Nephron (organoid): ENCODE data around the gene PBX1.

ENCODE experiments used
- H3K27ac Mint-ChIP-seq, 3 experiments: 2 replicates each; pipeline ENCODE4 v1.8.0; 2020; ENCODE audit warnings: mixed read lengths in 3 of 3, mild to moderate bottlenecking in 2 of 3, moderate library complexity in 1 of 3
- H3K27me3 Mint-ChIP-seq: 2 replicates; pipeline ENCODE4 v1.8.0; 2021; ENCODE audit warnings: low read depth, mild to moderate bottlenecking, moderate library complexity, mixed read lengths
- H3K36me3 Mint-ChIP-seq: 2 replicates; pipeline ENCODE4 v1.8.0; 2020; ENCODE audit warnings: low read depth, mixed read lengths
- H3K4me1 Mint-ChIP-seq: 2 replicates; pipeline ENCODE4 v1.8.0; 2020; ENCODE audit warnings: mixed read lengths
- H3K4me3 Mint-ChIP-seq, 3 experiments: 2 replicates each; pipeline ENCODE4 v1.8.0; 2020; ENCODE audit warnings: mild to moderate bottlenecking in 3 of 3, mixed read lengths in 3 of 3, moderate library complexity in 2 of 3
- H3K9me3 Mint-ChIP-seq: 2 replicates; pipeline ENCODE4 v1.8.0; 2020; ENCODE audit warnings: mixed read lengths
- CTCF ChIP-seq, 3 experiments: fragments of 200-600 bp; sonication (generic); IDR thresholded peaks; one replicate each; pipeline ENCODE4 v1.5.0; 2021; ENCODE audit warnings: antibody characterized with exemption in 3 of 3; ENCODE audit not compliant: unreplicated experiment in 3 of 3

The PBX1 gene

GRCh38 chr1:164567774-164568173 lies 8.8 kb downstream of the PBX1 start:
- Mint-ChIP-seq H3K27ac (peak overlapping the region; percentile 12 to 95 (median 53)), H3K9me3 (peaks cover 12% of the 10 kb centered on the region), H3K36me3 (peaks cover 70% of the 10 kb centered on the region), H3K4me1 (peaks cover 50% of the 10 kb centered on the region), H3K4me3 (peak overlapping the region in 2 of 3 experiments; percentile 31 to 35), H3K27me3 (no peaks in the 10 kb centered on the region)
- TF ChIP-seq CTCF (IDR thresholded peaks at IDR 0.05; ENCODE audit: unreplicated experiment in 3 of 3) = no peak

- Mint-ChIP-seq H3K9me3 (peaks cover 12% of the 10 kb centered on the region), H3K27ac (peak overlapping the region in 2 of 3 experiments; percentile 14 to 53), H3K4me3 (no peak overlapping the region), H3K4me1 (peaks cover 51% of the 10 kb centered on the region), H3K27me3 (no peaks in the 10 kb centered on the region), H3K36me3 (peaks cover 70% of the 10 kb centered on the region)
- TF ChIP-seq CTCF (IDR thresholded peaks at IDR 0.05; ENCODE audit: unreplicated experiment in 3 of 3) = no peak
These were observed 10.3 kb downstream of the PBX1 start for GRCh38 chr1:164569241-164569640.

GRCh38 chr1:164569866-164570265 lies 10.9 kb downstream of the PBX1 start:
- no peak overlapping the region for H3K27ac Mint-ChIP-seq
- no peaks in the 10 kb centered on the region for H3K27me3 Mint-ChIP-seq
- no peak overlapping the region for H3K4me3 Mint-ChIP-seq
- peaks cover 73% of the 10 kb centered on the region for H3K36me3 Mint-ChIP-seq
- H3K9me3 Mint-ChIP-seq = peaks cover 12% of the 10 kb centered on the region
- H3K4me1 Mint-ChIP-seq = peaks cover 50% of the 10 kb centered on the region
- TF ChIP-seq CTCF (IDR thresholded peaks at IDR 0.05; ENCODE audit: unreplicated experiment in 3 of 3) = no peak

- H3K9me3 Mint-ChIP-seq = peaks cover 12% of the 10 kb centered on the region
- no peak for TF ChIP-seq CTCF (IDR thresholded peaks at IDR 0.05; ENCODE audit: unreplicated experiment in 3 of 3)
- no peaks in the 10 kb centered on the region for H3K27me3 Mint-ChIP-seq
- peaks cover 79% of the 10 kb centered on the region for H3K36me3 Mint-ChIP-seq
- no peak overlapping the region for H3K27ac Mint-ChIP-seq
- H3K4me3 Mint-ChIP-seq = no peak overlapping the region
- peaks cover 50% of the 10 kb centered on the region for H3K4me1 Mint-ChIP-seq
These were observed 12.3 kb downstream of the PBX1 start for GRCh38 chr1:164571333-164571732.

- Mint-ChIP-seq H3K4me1 (peaks cover 69% of the 10 kb centered on the region), H3K27me3 (no peaks in the 10 kb centered on the region), H3K27ac (peak overlapping the region; percentile 98 to 100 (median 98)), H3K9me3 (peaks cover 6% of the 10 kb centered on the region), H3K36me3 (peaks cover 64% of the 10 kb centered on the region), H3K4me3 (peak overlapping the region; percentile 28 to 80 (median 71))
- TF ChIP-seq CTCF (IDR thresholded peaks at IDR 0.05; ENCODE audit: unreplicated experiment in 3 of 3) = no peak
These were observed 16.4 kb downstream of the PBX1 start for GRCh38 chr1:164575356-164575886.
